NCI-H82 (cell line): ENCODE data around the gene ALOX5.
"Not testable (repeated sequence)": the region's sequence is repeated elsewhere in the genome, so short reads cannot be mapped to it uniquely, and the experiment has no call there.

Experiments
- DNase-seq: peaks from one replicate; lab custom pipeline; 2025; lab: John Stamatoyannopoulos, UW

Gene ALOX5

DNA sequence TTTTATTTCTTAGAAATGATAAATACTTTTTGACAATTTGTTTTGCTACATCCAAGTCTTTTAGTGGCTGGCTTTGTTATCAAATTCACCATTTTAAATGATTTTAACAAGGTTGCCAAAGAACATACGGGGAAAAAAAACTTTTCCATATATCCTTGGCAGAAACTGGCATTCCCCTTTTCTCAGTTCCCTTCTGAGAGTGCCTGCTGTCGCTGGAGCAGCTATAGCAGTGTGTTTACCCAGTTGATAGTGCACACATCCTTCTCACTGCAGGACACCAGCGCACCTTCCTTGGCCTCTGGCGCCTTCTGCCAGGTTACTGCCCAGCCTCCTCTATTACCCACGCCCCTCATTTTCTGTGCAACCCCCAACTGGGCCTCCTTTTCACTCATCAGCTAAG is 94.1 kb downstream of the ALOX5 start:
- DNase-seq, result no peak

GRCh38 chr10:45470098-45471012 is 96.3 kb downstream of the ALOX5 start:
- no peak for DNase-seq

GRCh38 chr10:45471059-45471458 is 97.0 kb downstream of the ALOX5 start:
- no peak for DNase-seq

DNA sequence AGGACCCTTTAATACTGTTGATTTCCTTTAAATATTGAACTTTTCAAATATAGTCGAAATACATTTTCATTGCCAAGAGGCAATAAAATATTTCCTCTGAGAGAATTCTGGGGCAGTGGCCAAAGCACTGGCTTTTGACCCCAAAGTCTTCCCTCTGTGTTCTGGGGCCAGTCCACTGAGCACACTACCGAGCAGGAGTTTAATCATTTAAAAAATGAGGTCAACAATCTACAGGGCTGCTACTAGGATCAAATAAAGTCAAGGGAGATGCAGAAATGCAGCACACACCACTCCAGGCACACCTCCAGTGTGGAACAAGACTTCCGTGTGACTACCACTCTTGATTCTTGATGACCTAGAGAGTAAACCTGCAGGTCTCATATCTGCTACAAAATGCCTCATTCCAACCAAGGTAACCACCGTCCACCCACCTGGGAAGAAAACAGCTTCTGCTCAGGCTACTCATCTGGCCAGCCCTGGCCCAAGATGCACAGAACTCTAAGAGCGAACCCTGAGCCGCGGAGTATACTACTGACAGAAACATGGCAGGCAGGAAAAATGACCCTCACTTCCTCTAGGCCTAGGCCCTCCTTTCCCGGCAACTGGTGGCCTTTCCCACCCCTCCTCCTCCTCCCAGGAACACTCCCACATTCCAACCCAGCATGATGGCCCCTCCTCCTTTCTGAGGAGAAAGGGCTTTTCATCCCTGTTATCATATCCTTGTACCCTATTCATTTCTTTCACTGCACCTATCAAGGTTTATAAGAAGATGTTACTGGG is 97.7 kb downstream of the ALOX5 start:
- no peak for DNase-seq

DNA sequence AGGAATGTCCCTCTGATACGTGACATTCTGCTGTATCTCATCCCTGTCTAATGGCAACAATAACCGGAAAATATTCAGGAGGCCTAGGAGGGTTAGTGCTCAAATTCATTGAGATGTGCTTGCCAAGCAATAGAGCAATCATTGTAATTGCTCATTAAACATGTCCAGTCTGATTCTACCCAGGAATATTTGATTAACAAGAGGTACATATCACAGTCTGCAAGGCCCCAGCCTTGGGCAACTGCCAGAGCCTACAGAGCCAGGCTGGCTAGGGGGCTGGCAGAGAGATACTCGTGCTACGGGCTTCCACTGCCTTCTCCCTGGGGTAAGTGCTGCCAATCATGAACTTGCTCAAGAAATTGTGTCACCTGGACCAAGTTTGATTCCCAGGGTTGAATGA is 99.1 kb downstream of the ALOX5 start:
- DNase-seq, result no peak

- no peak for DNase-seq
These were observed 102.5 kb downstream of the ALOX5 start for GRCh38 chr10:45476559-45476958.

DNA sequence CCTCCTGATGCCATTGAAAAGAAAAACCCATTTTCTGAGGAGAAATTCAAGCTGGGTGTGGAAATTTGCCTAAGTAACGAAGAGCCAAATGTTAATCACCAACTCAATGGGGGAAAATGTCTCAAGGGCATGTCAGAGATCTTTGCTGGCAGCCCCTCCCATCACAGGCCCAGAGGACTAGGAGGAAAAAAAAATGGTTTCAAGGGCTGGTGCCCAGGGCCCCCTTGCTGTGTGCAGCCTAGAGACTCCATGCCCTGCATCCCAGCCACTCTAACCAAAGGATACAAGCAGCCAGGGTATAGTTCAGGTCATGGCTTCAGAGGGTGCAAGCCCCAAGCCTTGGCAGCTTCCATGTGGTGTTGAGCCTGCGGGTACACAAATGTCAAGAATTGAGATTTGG is 106.3 kb downstream of the ALOX5 start:
- no peak for DNase-seq

GRCh38 chr10:45481100-45481499 is 107.1 kb downstream of the ALOX5 start:
- DNase-seq, result not testable (repeated sequence)

- DNase-seq, result no peak
These were observed 109.0 kb downstream of the ALOX5 start for GRCh38 chr10:45483002-45483401.

DNA sequence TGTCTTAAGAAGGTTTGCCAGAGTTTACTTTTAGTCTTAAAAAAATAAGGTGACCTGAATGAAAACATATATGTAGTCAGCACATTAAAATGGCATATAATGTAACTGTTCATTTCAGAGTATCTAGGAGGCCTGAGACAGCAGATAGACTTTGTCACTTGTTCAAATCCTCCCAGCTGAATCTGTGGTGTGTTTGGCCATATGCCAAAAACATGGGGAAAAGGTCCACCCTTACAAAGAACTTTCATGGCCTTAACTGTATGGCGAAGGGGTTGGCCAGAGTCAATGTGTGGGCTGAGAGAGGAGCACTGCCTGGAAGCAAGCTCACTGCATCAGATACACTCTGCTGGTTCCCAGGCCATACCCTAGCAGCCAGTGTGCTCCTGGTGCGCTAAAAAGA is 113.7 kb downstream of the ALOX5 start:
- DNase-seq, result no peak

DNA sequence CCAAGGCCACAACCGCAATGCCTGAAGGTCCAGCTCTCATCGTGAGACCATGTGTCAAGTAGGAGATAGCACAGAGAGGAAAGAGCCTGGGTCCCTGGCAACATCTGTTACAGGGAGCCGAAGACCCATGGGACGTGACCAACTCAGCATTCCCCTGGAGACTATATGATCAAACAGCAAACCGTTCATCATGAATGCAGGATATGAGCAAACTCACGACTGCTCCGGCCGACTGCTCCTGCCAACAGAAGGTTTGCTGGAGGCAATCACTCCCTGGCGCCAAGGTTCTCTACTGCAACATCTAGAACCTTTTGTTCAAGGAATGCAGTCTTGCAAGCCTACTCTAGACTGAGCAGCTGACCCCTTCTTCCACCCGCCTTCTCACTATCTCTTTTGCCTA is 114.3 kb downstream of the ALOX5 start:
- no peak for DNase-seq

DNA sequence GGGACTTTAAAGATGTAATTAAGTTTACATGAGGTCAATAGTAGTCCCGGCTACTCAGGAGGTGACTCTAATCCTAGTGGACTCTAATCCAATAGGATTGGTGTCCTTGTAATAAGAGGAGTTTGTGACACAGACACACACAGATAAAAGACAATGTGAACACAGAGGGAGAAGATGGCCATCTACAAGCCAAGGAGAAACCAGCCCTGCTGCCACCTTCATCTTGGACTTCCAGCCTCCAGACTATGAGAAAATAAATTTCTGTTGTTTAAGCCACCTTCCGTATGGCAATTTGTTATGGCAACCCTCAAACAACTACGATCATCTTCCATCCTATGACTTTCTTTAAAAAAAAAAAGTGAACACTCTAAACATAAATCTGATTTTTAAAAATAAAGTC is 116.3 kb downstream of the ALOX5 start:
- DNase-seq, result no peak

DNA sequence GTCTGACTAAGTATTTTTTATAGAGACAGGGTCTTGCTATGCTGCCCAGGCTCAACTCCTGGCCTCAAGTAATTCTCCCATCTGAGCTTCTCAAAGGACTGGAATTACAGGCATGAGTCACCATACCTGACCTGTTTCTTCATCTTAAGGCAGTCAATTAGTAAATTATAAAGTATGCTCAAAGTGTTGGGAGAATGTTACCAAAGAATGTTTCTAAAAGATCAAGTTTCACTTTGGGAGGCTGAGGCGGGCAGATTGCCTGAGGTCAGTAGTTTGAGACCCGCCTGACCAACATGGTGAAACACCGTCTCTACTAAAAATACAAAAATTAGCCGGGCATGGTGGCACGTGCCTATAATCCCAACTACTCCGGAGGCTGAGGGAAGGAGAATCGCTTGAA is 117.0 kb downstream of the ALOX5 start:
- no peak for DNase-seq
